ENCODE measurements around the gene C1QC.

- TF ChIP-seq CTCF (IDR thresholded peaks at IDR 0.05; ENCODE audit: low read depth, low read length, poor library complexity, severe bottlenecking) (no peak), EZH2phosphoT487 (IDR thresholded peaks at IDR 0.05; ENCODE audit: borderline replicate concordance, low read length) (no peak)
Measured at GRCh38 chr1:22694172-22694571, 50.7 kb downstream of the C1QC start.
